Body of pancreas (tissue), 4 donors: ENCODE results near the gene PRDM15. TPM values are rescaled to one million over a fixed set of nuclear protein-coding genes. Genes with fewer than 3 reads are reported as not detected.

Experiments used
- ATAC-seq: fragments of 150-250 bp; one replicate; pipeline ENCODE4 v1.9.1; 2016
- DNase-seq, 4 donors: peaks; one replicate each; pipeline ENCODE4 v3.0.0-alpha.2; 2019
- H3K27ac ChIP-seq, 4 donors: fragments of 200-600 bp; sonication (generic); 1 replicate in 3 of 4; 2 replicates in 1 of 4; pipeline versions ENCODE4 v1.5.1 to v1.6.1; 2016 to 2019; ENCODE audit warnings: mild to moderate bottlenecking in 1 of 4, mixed read lengths in 1 of 4, moderate library complexity in 1 of 4
- H3K27me3 ChIP-seq, 2 donors: fragments of 200-600 bp; sonication (generic); one replicate each; pipeline ENCODE4 v1.6.0; 2016; ENCODE audit warnings: mild to moderate bottlenecking in 1 of 2
- H3K36me3 ChIP-seq, 2 donors: fragments of 200-600 bp; sonication (generic); replicated peaks in 1 of 2; 2 replicates each; pipeline ENCODE4 v1.5.1; 2016; ENCODE audit warnings: low read depth in 2 of 2; ENCODE audit not compliant: insufficient read depth in 1 of 2
- H3K4me1 ChIP-seq: fragments of 200-600 bp; sonication (generic); one replicate; pipeline ENCODE4 v1.6.0; 2016
- H3K4me3 ChIP-seq, 2 donors: fragments of 200-600 bp; sonication (generic); 1 replicate in 1 of 2; 2 replicates in 1 of 2; pipeline ENCODE4 v1.5.1; 2016 to 2019
- H3K9me3 ChIP-seq, 3 donors: fragments of 200-600 bp; sonication (generic); 1 replicate in 2 of 3; 2 replicates in 1 of 3; pipeline ENCODE4 v1.5.1; 2016
- POLR2A ChIP-seq, 3 donors: fragments of 450-650 bp; IDR thresholded peaks; one replicate each; pipeline ENCODE4 v1.6.1; 2016; ENCODE audit warnings: antibody characterized with exemption in 3 of 3, mild to moderate bottlenecking in 2 of 3
- WGBS, 2 donors: methylation state at CpG; one replicate each; pipeline ENCODE4 v1.1.5; 2017; 5-methylcytosine and 5-hydroxymethylcytosine counted together
- intact Hi-C: fragments of 100-400 bp; cut with DNase I; formaldehyde crosslinking; loops from one replicate; pipeline ENCODE4 v1.15.1; 2023
- total RNA-seq, 2 donors: library from RNA; depleted of rRNA; stranded (reverse); fragments of >200 nt; gene quantifications; one replicate each; pipeline ENCODE4 v1.1.0, GENCODE V29; 2016
- TF ChIP-seq, protein P1 (sequence below), 7 experiments: fragments of 450-650 bp in 4 of 7; fragments of 200-600 bp in 3 of 7; sonication (generic) in 3 of 7; IDR thresholded peaks; one replicate each; pipeline ENCODE4 v1.5.1; 2016 to 2019; ENCODE audit warnings: antibody characterized with exemption in 7 of 7

PRDM15 gene
- total RNA-seq, 2 donors from 2014 or later: 3.1 to 6.9 TPM

DNA sequence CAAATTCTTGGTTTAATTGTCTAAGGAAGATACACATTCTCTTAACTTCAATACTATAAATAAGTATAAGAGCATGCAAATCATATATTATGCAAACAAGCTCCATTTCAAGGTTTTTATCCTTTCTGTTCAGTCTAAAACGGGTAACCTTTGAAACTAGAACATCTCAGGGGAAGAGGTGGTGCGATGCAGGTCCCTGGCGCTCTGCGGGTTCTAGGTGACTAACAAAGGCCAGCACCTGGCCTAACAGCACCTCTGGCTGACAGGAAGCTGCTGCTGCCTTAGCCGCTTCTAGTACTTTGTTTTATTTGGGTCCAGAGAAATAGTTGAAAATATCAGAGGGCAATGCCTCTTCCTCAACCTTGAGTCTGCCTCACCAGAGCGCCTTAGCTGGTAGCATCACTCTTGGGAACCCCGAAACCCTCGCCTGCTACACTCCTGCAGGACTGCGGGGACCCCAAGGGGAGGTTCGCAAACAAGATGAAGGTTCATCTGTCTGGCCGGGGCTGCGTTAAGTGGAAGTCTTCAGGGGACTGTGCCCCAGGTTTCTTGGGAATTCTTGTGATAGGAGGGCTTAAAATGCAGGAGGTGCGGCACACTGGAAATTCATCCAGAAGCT, 45.5 kb downstream of the PRDM15 start:
- intact Hi-C loops: no loop called here
- WGBS, 2 donors: 92 to 94% methylated on average over 9 to 11 of the region's 13 CpGs
- no peak overlapping the region for H3K27ac ChIP-seq

DNA sequence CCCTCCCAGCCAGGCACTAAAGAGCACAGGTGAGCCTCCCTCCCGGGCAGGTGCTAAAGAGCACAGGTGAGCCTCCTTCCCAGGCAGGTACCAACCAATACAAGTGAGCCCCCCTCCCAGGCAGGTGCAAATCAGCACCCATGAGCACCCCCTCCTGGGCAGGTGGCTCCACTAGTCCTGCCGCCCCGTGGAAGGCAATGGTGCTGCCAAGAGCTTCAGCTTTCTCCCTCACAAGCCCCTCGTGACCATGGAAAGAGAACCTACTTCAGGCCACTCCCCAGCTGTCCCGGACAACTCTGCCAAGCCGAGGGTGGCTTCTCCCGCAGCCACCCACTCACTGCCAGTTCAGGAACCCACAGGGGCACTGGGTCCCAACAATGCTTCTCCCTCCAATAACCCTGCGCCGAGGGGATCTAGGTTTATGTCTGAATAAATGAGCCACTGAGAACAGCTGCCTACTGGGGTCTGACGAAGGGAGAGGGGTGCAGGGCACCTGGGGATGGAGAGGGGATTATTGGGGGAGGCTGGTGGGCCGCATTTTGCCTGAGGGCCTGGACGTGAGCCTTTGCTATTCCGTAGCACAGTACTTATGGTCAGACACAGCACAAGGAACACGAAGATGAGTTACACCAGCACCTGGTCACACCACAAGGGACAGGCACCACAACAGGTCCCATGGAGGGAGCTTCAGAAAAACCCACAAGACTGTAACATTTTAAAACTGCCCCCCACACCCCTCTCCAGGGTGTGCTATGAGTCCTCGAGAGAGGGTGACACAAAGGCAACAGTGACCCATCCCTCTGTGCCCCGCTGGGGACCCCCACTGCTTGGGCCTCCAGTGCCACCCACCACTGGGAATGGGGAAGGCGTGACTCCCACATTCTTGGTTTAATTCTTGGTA, 46.3 kb downstream of the PRDM15 start:
- no peaks in the 10 kb centered on the region for H3K9me3 ChIP-seq
- H3K27ac ChIP-seq: no peak overlapping the region
- ATAC-seq (no peak), DNase-seq (no peak)
- no peak overlapping the region for H3K4me3 ChIP-seq
- no peaks in the 10 kb centered on the region for H3K4me1 ChIP-seq
- no peaks in the 10 kb centered on the region for H3K27me3 ChIP-seq
- peaks cover 0 to 3% of the 10 kb centered on the region in 2 donors for H3K36me3 ChIP-seq
- 88 to 90% methylated on average over 16 of the region's 17 CpGs for WGBS, 2 donors
- TF ChIP-seq POLR2A (IDR thresholded peaks at IDR 0.05): no peak
- TF ChIP-seq, protein P1, sequence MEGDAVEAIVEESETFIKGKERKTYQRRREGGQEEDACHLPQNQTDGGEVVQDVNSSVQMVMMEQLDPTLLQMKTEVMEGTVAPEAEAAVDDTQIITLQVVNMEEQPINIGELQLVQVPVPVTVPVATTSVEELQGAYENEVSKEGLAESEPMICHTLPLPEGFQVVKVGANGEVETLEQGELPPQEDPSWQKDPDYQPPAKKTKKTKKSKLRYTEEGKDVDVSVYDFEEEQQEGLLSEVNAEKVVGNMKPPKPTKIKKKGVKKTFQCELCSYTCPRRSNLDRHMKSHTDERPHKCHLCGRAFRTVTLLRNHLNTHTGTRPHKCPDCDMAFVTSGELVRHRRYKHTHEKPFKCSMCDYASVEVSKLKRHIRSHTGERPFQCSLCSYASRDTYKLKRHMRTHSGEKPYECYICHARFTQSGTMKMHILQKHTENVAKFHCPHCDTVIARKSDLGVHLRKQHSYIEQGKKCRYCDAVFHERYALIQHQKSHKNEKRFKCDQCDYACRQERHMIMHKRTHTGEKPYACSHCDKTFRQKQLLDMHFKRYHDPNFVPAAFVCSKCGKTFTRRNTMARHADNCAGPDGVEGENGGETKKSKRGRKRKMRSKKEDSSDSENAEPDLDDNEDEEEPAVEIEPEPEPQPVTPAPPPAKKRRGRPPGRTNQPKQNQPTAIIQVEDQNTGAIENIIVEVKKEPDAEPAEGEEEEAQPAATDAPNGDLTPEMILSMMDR (IDR thresholded peaks at IDR 0.05): no peak
- intact Hi-C loops: no loop called here

More for the DNA sequence above, 45.5 kb downstream of the PRDM15 start:
- no peaks in the 10 kb centered on the region for H3K27me3 ChIP-seq
- no peaks in the 10 kb centered on the region for H3K9me3 ChIP-seq
- ATAC-seq (no peak), DNase-seq (no peak)
- H3K36me3 ChIP-seq: no peaks in the 10 kb centered on the region
- H3K4me3 ChIP-seq: no peak overlapping the region
- TF ChIP-seq, protein P1 (IDR thresholded peaks at IDR 0.05): no peak
- TF ChIP-seq POLR2A (IDR thresholded peaks at IDR 0.05): no peak
- H3K4me1 ChIP-seq: no peaks in the 10 kb centered on the region

DNA sequence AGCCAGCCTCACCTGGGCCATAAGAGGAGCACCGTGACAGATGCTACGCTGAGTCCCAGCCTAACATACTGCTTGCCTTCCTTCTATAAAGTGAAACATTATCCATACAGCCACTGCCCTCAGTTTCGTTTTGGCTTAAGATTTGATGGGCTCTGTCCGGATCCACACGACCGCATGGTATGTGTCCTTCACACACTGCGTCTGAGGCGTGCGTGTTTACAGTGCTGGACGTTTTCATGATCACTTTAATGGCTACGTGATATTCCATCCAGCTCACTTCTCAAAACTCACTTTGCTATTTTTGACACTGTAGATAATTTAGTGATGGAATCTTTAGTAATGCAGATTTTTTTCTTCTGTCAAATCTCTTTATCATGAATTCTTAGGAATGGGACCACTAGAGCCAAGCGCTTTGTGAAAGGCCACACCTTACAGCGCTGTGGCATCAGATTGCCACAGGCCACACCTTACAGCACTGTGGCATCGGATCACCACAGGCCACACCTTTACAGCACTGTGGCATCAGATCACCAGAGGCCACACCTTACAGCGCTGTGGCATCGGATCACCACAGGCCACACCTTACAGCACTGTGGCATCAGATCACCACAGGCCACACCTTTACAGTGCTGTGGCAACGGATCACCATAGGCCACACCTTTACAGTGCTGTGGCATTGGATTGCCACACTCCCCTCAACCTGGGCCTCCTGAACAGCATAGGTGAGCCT, 47.1 kb downstream of the PRDM15 start:
- H3K27ac ChIP-seq: no peak overlapping the region
- H3K4me3 ChIP-seq: no peak overlapping the region
- peaks cover 0 to 3% of the 10 kb centered on the region in 2 donors for H3K36me3 ChIP-seq
- TF ChIP-seq, protein P1 (IDR thresholded peaks at IDR 0.05): no peak
- no peak for TF ChIP-seq POLR2A (IDR thresholded peaks at IDR 0.05)
- no peaks in the 10 kb centered on the region for H3K4me1 ChIP-seq
- 91 to 92% methylated on average over 14 to 17 of the region's 17 CpGs for WGBS, 2 donors
- intact Hi-C loops: no loop called here
- H3K27me3 ChIP-seq: no peaks in the 10 kb centered on the region
- no peak for DNase-seq
- ATAC-seq: no peak
- no peaks in the 10 kb centered on the region for H3K9me3 ChIP-seq

DNA sequence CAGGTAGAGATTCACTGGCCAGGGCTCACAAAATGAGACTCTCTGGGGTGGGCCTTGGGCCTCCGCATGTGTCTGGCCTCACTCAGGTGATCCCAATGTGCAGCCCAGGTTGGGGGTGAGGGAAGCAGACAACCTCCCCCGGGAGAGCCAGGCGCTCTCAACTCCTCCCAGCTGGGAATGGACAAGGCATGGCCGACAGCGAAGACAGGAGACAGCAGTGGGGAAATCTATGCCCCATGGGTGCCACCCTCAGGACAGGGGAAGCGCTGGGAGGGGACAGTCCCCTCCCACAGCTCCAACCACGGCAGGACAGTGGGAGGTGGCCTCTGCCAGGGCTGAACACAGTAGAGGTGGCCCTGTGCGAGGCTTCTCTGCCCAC, 47.7 kb downstream of the PRDM15 start:
- DNase-seq (no peak), ATAC-seq (no peak)
- no peak for TF ChIP-seq POLR2A (IDR thresholded peaks at IDR 0.05)
- TF ChIP-seq, protein P1 (IDR thresholded peaks at IDR 0.05): no peak
- intact Hi-C loops: no loop called here
- Histone ChIP-seq H3K27ac (no peak overlapping the region), H3K27me3 (no peaks in the 10 kb centered on the region), H3K4me1 (no peaks in the 10 kb centered on the region), H3K9me3 (no peaks in the 10 kb centered on the region), H3K36me3 (peaks cover 0 to 3% of the 10 kb centered on the region in 2 donors), H3K4me3 (no peak overlapping the region)
- WGBS, 2 donors: 82 to 88% methylated on average over 5 to 8 of the region's 8 CpGs
